H9 (cell line): ENCODE results near the gene PDHX. TPM values are rescaled to one million over a fixed set of nuclear protein-coding genes. Genes with fewer than 3 reads are reported as not detected.

ENCODE experiments used
- DNase-seq: peaks from one replicate; pipeline ENCODE4 v3.0.0-alpha.2; 2017
- H2AFZ ChIP-seq: one replicate; pipeline ENCODE4 v1.6.1; 2013; ENCODE audit warnings: mild to moderate bottlenecking, low read length, control low read depth, moderate library complexity
- H2AK5ac ChIP-seq: 2 replicates; pipeline ENCODE4 v1.6.1; 2013; ENCODE audit warnings: low read length, control low read depth, mixed read lengths; ENCODE audit not compliant: insufficient read length
- H2BK120ac ChIP-seq: one replicate; pipeline ENCODE4 v1.6.1; 2013; ENCODE audit warnings: low read depth, mild to moderate bottlenecking, low read length, control low read depth, inconsistent platforms; ENCODE audit not compliant: poor library complexity, severe bottlenecking
- H2BK12ac ChIP-seq: 2 replicates; pipeline ENCODE4 v1.6.1; 2013; ENCODE audit warnings: low read length, control low read depth, mixed read lengths, low read depth; ENCODE audit not compliant: insufficient read length
- H2BK15ac ChIP-seq: 2 replicates; pipeline ENCODE4 v1.6.1; 2013; ENCODE audit warnings: low read depth, low read length, control low read depth
- H2BK20ac ChIP-seq: one replicate; pipeline ENCODE4 v1.6.1; 2013; ENCODE audit warnings: low read depth, mild to moderate bottlenecking, low read length, control low read depth, inconsistent platforms; ENCODE audit not compliant: poor library complexity, severe bottlenecking
- H2BK5ac ChIP-seq: 2 replicates; pipeline ENCODE4 v1.6.1; 2013; ENCODE audit warnings: low read length, control low read depth, mixed read lengths; ENCODE audit not compliant: insufficient read length
- H3K14ac ChIP-seq: 2 replicates; pipeline ENCODE4 v1.6.1; 2013; ENCODE audit warnings: low read length, control low read depth; ENCODE audit not compliant: insufficient read depth
- H3K18ac ChIP-seq: 2 replicates; pipeline ENCODE4 v1.6.1; 2013; ENCODE audit warnings: low read depth, mild to moderate bottlenecking, mixed read lengths, low read length, control low read depth; ENCODE audit not compliant: insufficient read length
- H3K23ac ChIP-seq: 2 replicates; pipeline ENCODE4 v1.6.1; 2013; ENCODE audit warnings: low read length, control low read depth, mixed read lengths, low read depth; ENCODE audit not compliant: insufficient read length
- H3K23me2 ChIP-seq: 2 replicates; pipeline ENCODE4 v1.6.1; 2013; ENCODE audit warnings: low read depth, mild to moderate bottlenecking, mixed read lengths, low read length, control low read depth; ENCODE audit not compliant: insufficient read length, poor library complexity, severe bottlenecking
- H3K27ac ChIP-seq: 2 replicates; pipeline ENCODE4 v1.5.1; 2013; ENCODE audit warnings: low read length, control low read depth, mixed read lengths, low read depth; ENCODE audit not compliant: insufficient read length
- H3K27me3 ChIP-seq: 2 replicates; pipeline ENCODE4 v1.6.1; 2013; ENCODE audit warnings: low read length, control low read depth, inconsistent platforms; ENCODE audit not compliant: insufficient read depth
- H3K4ac ChIP-seq: 2 replicates; pipeline ENCODE4 v1.6.1; 2013; ENCODE audit warnings: low read depth, mild to moderate bottlenecking, control low read depth, inconsistent platforms, low read length, moderate library complexity
- H3K4me1 ChIP-seq: 2 replicates; pipeline ENCODE4 v1.6.1; 2013; ENCODE audit warnings: low read length, control low read depth, inconsistent platforms; ENCODE audit not compliant: insufficient read depth
- H3K4me2 ChIP-seq: 2 replicates; pipeline ENCODE4 v1.6.1; 2013; ENCODE audit warnings: low read length, control low read depth, mixed read lengths; ENCODE audit not compliant: insufficient read length, insufficient read depth
- H3K56ac ChIP-seq: 2 replicates; pipeline ENCODE4 v1.6.1; 2013; ENCODE audit warnings: low read depth, mild to moderate bottlenecking, mixed read lengths, low read length, control low read depth; ENCODE audit not compliant: insufficient read length
- H3K79me1 ChIP-seq: 2 replicates; pipeline ENCODE4 v1.6.1; 2013; ENCODE audit warnings: low read depth, mild to moderate bottlenecking, moderate library complexity, low read length, control low read depth, inconsistent platforms; ENCODE audit not compliant: insufficient read depth, poor library complexity, severe bottlenecking
- H3K79me2 ChIP-seq: 2 replicates; pipeline ENCODE4 v1.6.1; 2013; ENCODE audit warnings: low read length, control low read depth, inconsistent platforms; ENCODE audit not compliant: insufficient read depth
- H3K9ac ChIP-seq: 2 replicates; pipeline ENCODE4 v1.6.1; 2013; ENCODE audit warnings: low read length, control low read depth, mixed read lengths; ENCODE audit not compliant: insufficient read length; ENCODE audit errors: extremely low read depth
- H3K9me3 ChIP-seq: one replicate; pipeline ENCODE4 v1.6.1; 2013; ENCODE audit warnings: low read depth, low read length, inconsistent platforms; ENCODE audit not compliant: control insufficient read depth
- H3T11ph ChIP-seq: one replicate; pipeline ENCODE4 v1.6.1; 2013; ENCODE audit warnings: mild to moderate bottlenecking, low read length, control low read depth, inconsistent platforms
- H4K20me1 ChIP-seq: one replicate; pipeline ENCODE4 v1.6.1; 2013; ENCODE audit not compliant: control insufficient read depth, insufficient read length, insufficient read depth
- H4K5ac ChIP-seq: 2 replicates; pipeline ENCODE4 v1.6.1; 2013; ENCODE audit warnings: low read depth, mild to moderate bottlenecking, mixed read lengths, low read length, control low read depth; ENCODE audit not compliant: insufficient read length
- H4K8ac ChIP-seq: replicated peaks from 2 replicates; pipeline ENCODE4 v1.6.1; 2013; ENCODE audit warnings: low read length, control low read depth, mixed read lengths, low read depth; ENCODE audit not compliant: insufficient read length
- H4K91ac ChIP-seq: 2 replicates; pipeline ENCODE4 v1.6.1; 2013; ENCODE audit warnings: low read depth, mild to moderate bottlenecking, moderate library complexity, mixed read lengths, low read length, control low read depth; ENCODE audit not compliant: insufficient read length
- H3K27ac Mint-ChIP-seq, 3 experiments: 2 replicates in 2 of 3; 3 replicates in 1 of 3; pipeline ENCODE4 v1.8.0; 2020 to 2021; ENCODE audit warnings: mixed read lengths in 3 of 3, mild to moderate bottlenecking in 1 of 3, moderate library complexity in 1 of 3
- H3K27me3 Mint-ChIP-seq: 2 replicates; pipeline ENCODE4 v1.8.0; 2021; ENCODE audit warnings: low read depth, mild to moderate bottlenecking, moderate library complexity, mixed read lengths
- H3K36me3 Mint-ChIP-seq, 3 experiments: 2 replicates in 2 of 3; 3 replicates in 1 of 3; pipeline ENCODE4 v1.8.0; 2020 to 2021; ENCODE audit warnings: low read depth in 3 of 3, mixed read lengths in 3 of 3; ENCODE audit not compliant: insufficient read depth in 1 of 3
- H3K4me1 Mint-ChIP-seq, 2 experiments: 2 replicates each; pipeline ENCODE4 v1.8.0; 2020; ENCODE audit warnings: mixed read lengths in 2 of 2
- H3K4me3 Mint-ChIP-seq, 2 experiments: 2 replicates in 1 of 2; 3 replicates in 1 of 2; pipeline ENCODE4 v1.8.0; 2020 to 2021; ENCODE audit warnings: mild to moderate bottlenecking in 2 of 2, mixed read lengths in 2 of 2, moderate library complexity in 1 of 2
- H3K9me3 Mint-ChIP-seq, 2 experiments: 2 replicates in 1 of 2; 3 replicates in 1 of 2; pipeline ENCODE4 v1.8.0; 2020; ENCODE audit warnings: mild to moderate bottlenecking in 2 of 2, mixed read lengths in 2 of 2, moderate library complexity in 1 of 2
- CTCF ChIP-seq: fragments of 200-600 bp; sonication (generic); conservative IDR thresholded peaks from 3 replicates; pipeline ENCODE4 v1.8.0; 2021; ENCODE audit warnings: antibody characterized with exemption, mild to moderate bottlenecking
- WGBS: extraction: QIAGEN DNeasy Blood & Tissue Kit; methylation state at CpG from one replicate; pipeline ENCODE4 v1.1.7; 2013; ENCODE audit warnings: missing lambda C conversion rate, low lambda C conversion rate, mixed read lengths; ENCODE audit not compliant: insufficient read length; ENCODE audit errors: extremely low coverage; 5-methylcytosine and 5-hydroxymethylcytosine counted together
- total RNA-seq: library from RNA; stranded (reverse); gene quantifications from 2 replicates; pipeline ENCODE4 v1.2.1, GENCODE V29; 2021

The PDHX gene
- total RNA-seq, 1 experiment from 2014 or later = 40.1 TPM

GRCh38 chr11:34910817-34911216 is 5.6 kb upstream of the PDHX start:
- no peak overlapping the region for H3K4me3 Mint-ChIP-seq
- TF ChIP-seq CTCF = no peak
- Histone ChIP-seq H2BK15ac (no peak overlapping the region), H3K79me1 (no peaks in the 10 kb centered on the region), H3K4me2 (no peak overlapping the region), H3K18ac (no peak overlapping the region), H3K14ac (no peak overlapping the region), H3K27me3 (no peaks in the 10 kb centered on the region), H3K9me3 (no peaks in the 10 kb centered on the region), H3K27ac (no peak overlapping the region), H4K91ac (no peak overlapping the region), H4K20me1 (no peaks in the 10 kb centered on the region), H3K23ac (no peak overlapping the region), H2BK12ac (no peak overlapping the region), H3K56ac (no peak overlapping the region), H2BK120ac (no peak overlapping the region), H2AK5ac (no peak overlapping the region), H3K79me2 (peaks cover 4% of the 10 kb centered on the region; the same call in 1 of the 2 replicates), H2BK20ac (no peak overlapping the region), H3T11ph (no peak overlapping the region), H3K9ac (no peak overlapping the region), H3K4me1 (peaks cover 5% of the 10 kb centered on the region; the same call in 1 of the 2 replicates), H4K5ac (no peak overlapping the region), H4K8ac (no peak overlapping the region), H2BK5ac (no peak overlapping the region), H2AFZ (no peak overlapping the region), H3K4ac (no peak overlapping the region), H3K23me2 (no peaks in the 10 kb centered on the region)
- no peak for DNase-seq
- no peaks in the 10 kb centered on the region for H3K27me3 Mint-ChIP-seq
- H3K4me1 Mint-ChIP-seq = peaks cover 5 to 11% of the 10 kb centered on the region in 2 experiments
- no peak overlapping the region for H3K27ac Mint-ChIP-seq
- H3K9me3 Mint-ChIP-seq = peaks cover 0 to 1% of the 10 kb centered on the region in 2 experiments; a peak in 2 of 5 replicates
- H3K36me3 Mint-ChIP-seq = peaks cover 17 to 22% (median 17%) of the 10 kb centered on the region in 3 experiments; a peak in 6 of 7 replicates
- WGBS = no CpG with 5 or more reads among the region's 1 CpG
